ENCODE results near the gene ANK3.
"Not testable (repeated sequence)": the region's sequence is repeated elsewhere in the genome, so short reads cannot be mapped to it uniquely, and the experiment has no call there.

Gene ANK3

GRCh38 chr10:60299961-60300883, 89.5 kb downstream of the ANK3 start:
- no peak for DNase-seq

- no peak for DNase-seq
Measured at GRCh38 chr10:60299390-60299778, 90.3 kb downstream of the ANK3 start.

- no peak for DNase-seq
Measured at GRCh38 chr10:60298408-60299389, 91.0 kb downstream of the ANK3 start.

- DNase-seq, result no peak
Measured at GRCh38 chr10:60296073-60296472, 93.6 kb downstream of the ANK3 start.

GRCh38 chr10:60295028-60295937, 94.4 kb downstream of the ANK3 start:
- DNase-seq, result no peak

GRCh38 chr10:60293581-60294175, 96.0 kb downstream of the ANK3 start:
- no peak for DNase-seq

GRCh38 chr10:60292998-60293397, 96.7 kb downstream of the ANK3 start:
- DNase-seq, result no peak

- not testable (repeated sequence) for DNase-seq
Measured at GRCh38 chr10:60292536-60292935, 97.1 kb downstream of the ANK3 start.

- DNase-seq, result no peak
Measured at GRCh38 chr10:60291344-60291930, 98.2 kb downstream of the ANK3 start.

- no peak for DNase-seq
Measured at GRCh38 chr10:60290558-60290957, 99.1 kb downstream of the ANK3 start.

- DNase-seq, result no peak
Measured at GRCh38 chr10:60289800-60290199, 99.9 kb downstream of the ANK3 start.

- no peak for DNase-seq
Measured at GRCh38 chr10:60288256-60288655, 101.4 kb downstream of the ANK3 start.

- DNase-seq, result no peak
Measured at GRCh38 chr10:60286559-60286958, 103.1 kb downstream of the ANK3 start.

GRCh38 chr10:60283397-60283796, 106.3 kb downstream of the ANK3 start:
- DNase-seq, result no peak

- DNase-seq, result no peak
Measured at GRCh38 chr10:60282771-60283353, 106.8 kb downstream of the ANK3 start.

- no peak for DNase-seq
Measured at GRCh38 chr10:60281792-60282353, 107.8 kb downstream of the ANK3 start.

- DNase-seq, result no peak
Measured at GRCh38 chr10:60281331-60281730, 108.3 kb downstream of the ANK3 start.

GRCh38 chr10:60280475-60280874, 109.2 kb downstream of the ANK3 start:
- DNase-seq, result no peak

GRCh38 chr10:60277656-60278055, 112.0 kb downstream of the ANK3 start:
- no peak for DNase-seq

GRCh38 chr10:60276232-60276631, 113.4 kb downstream of the ANK3 start:
- no peak for DNase-seq
